ENCODE measurements around the gene ZFP64. TPM values are rescaled to one million over a fixed set of nuclear protein-coding genes. Genes with fewer than 3 reads are reported as not detected.
"Not testable (repeated sequence)": the region's sequence is repeated elsewhere in the genome, so short reads cannot be mapped to it uniquely, and the experiment has no call there.

The ZFP64 gene
- total and polyA plus RNA-seq, 7 donors = 2.5 to 6.5 (median 3.4) TPM

DNA sequence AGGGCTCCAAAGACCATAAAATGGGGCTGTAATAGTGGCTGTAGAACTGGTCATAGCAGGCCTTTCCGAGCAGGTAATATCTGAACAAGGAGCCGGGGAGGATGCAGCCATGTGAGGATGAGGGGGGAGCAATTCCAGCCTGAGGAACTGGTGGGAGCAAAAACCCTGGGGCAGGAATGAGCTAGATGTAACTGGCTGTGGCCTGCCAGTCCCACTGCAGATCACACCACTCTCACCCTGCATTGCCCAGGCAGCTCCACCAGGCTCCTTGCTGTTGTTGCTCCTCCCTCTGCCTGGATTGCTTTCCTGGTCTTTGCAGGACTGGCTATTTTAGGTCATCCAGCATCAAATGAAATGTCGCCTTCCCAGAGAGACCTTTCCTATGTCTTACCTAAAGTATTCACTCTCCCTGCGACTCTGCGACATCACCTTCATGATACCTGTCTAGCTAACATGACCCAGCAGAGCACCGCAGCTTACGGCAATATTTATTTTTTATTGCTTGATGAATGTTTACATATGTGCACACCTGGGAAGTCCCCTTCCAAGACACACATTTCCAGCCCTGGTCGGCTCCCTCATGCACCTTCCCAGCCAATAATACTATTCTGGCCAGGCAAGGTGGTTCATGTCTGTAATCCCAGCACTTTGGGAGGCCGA, 2.4 kb upstream of the ZFP64 start:
- TF ChIP-seq, protein P1, sequence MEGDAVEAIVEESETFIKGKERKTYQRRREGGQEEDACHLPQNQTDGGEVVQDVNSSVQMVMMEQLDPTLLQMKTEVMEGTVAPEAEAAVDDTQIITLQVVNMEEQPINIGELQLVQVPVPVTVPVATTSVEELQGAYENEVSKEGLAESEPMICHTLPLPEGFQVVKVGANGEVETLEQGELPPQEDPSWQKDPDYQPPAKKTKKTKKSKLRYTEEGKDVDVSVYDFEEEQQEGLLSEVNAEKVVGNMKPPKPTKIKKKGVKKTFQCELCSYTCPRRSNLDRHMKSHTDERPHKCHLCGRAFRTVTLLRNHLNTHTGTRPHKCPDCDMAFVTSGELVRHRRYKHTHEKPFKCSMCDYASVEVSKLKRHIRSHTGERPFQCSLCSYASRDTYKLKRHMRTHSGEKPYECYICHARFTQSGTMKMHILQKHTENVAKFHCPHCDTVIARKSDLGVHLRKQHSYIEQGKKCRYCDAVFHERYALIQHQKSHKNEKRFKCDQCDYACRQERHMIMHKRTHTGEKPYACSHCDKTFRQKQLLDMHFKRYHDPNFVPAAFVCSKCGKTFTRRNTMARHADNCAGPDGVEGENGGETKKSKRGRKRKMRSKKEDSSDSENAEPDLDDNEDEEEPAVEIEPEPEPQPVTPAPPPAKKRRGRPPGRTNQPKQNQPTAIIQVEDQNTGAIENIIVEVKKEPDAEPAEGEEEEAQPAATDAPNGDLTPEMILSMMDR (IDR thresholded peaks at IDR 0.05) = no peak
- DNase-seq (no peak), ATAC-seq (no peak)
- no peak overlapping the region for H3K27ac ChIP-seq
- H3K4me3 ChIP-seq = no peak overlapping the region
- 93 to 94% (median 93%) methylated on average over 9 of the region's 9 CpGs for WGBS, 3 donors
- H3K9me3 ChIP-seq = no peaks in the 10 kb centered on the region
- H3K36me3 ChIP-seq (ENCODE audit: insufficient read depth in 1 of 2, low read depth in 1 of 2) = no peaks in the 10 kb centered on the region
- no peaks in the 10 kb centered on the region for H3K27me3 ChIP-seq (ENCODE audit: insufficient read depth in 3 of 3, low read length in 2 of 3)
- intact Hi-C loops (cut with DNase I) = no loop called here
- peaks cover 6% of the 10 kb centered on the region for H3K4me1 ChIP-seq

DNA sequence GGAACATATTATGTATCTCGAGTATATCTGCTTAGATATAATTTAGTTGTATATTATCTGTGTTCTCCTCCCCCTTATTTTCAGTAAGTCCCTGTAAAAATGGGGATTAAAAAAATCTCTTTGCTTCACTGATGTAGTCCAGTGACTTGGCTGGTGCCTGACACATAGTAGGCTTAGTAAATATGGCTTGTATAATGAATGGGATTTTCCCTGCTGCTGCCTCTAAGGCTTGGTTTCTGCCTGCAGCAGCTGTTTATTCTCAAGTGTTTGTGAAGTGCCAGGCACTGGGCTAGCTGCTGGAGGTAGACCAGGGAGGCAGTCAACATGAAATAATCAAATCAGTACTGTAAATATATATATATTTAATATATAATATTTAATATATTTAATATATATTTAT, 1.6 kb upstream of the ZFP64 start:
- DNase-seq = no peak
- WGBS, 3 donors = 84 to 94% (median 86%) methylated on average over 1 of the region's 1 CpG
- no peaks in the 10 kb centered on the region for H3K27me3 ChIP-seq (ENCODE audit: insufficient read depth in 3 of 3, low read length in 2 of 3)
- H3K4me1 ChIP-seq = peaks cover 6% of the 10 kb centered on the region
- H3K9me3 ChIP-seq = no peaks in the 10 kb centered on the region
- TF ChIP-seq, protein P1 (IDR thresholded peaks at IDR 0.05) = no peak
- H3K4me3 ChIP-seq = no peak overlapping the region
- H3K27ac ChIP-seq = no peak overlapping the region
- intact Hi-C loops (cut with DNase I) = no loop called here
- no peak for ATAC-seq
- H3K36me3 ChIP-seq (ENCODE audit: insufficient read depth in 1 of 2, low read depth in 1 of 2) = no peaks in the 10 kb centered on the region

DNA sequence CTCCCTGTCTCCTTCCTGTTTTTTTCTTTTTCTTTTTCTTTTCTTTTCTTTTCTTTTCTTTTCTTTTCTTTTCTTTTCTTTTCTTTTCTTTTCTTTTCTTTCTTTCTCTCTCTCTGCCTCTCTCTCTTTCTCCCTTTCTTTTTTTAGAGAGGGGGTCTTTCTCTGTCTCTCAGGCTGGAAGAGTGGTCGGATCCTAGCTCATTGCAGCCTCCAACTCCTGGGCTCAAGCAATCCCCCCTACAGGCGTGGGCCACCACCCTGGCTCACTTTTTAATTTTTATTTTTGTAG, 1.1 kb upstream of the ZFP64 start:
- H3K9me3 ChIP-seq; H3K4me1 ChIP-seq; H3K36me3 ChIP-seq (ENCODE audit: insufficient read depth in 1 of 2, low read depth in 1 of 2); H3K27me3 ChIP-seq (ENCODE audit: insufficient read depth in 3 of 3, low read length in 2 of 3); intact Hi-C loops (cut with DNase I); ATAC-seq; DNase-seq: not testable (repeated sequence)
- Histone ChIP-seq H3K27ac (peak overlapping the region; percentile 75), H3K4me3 (peak overlapping the region; percentile 97)
- 91 to 95% (median 93%) methylated on average over 2 of the region's 2 CpGs for WGBS, 3 donors

DNA sequence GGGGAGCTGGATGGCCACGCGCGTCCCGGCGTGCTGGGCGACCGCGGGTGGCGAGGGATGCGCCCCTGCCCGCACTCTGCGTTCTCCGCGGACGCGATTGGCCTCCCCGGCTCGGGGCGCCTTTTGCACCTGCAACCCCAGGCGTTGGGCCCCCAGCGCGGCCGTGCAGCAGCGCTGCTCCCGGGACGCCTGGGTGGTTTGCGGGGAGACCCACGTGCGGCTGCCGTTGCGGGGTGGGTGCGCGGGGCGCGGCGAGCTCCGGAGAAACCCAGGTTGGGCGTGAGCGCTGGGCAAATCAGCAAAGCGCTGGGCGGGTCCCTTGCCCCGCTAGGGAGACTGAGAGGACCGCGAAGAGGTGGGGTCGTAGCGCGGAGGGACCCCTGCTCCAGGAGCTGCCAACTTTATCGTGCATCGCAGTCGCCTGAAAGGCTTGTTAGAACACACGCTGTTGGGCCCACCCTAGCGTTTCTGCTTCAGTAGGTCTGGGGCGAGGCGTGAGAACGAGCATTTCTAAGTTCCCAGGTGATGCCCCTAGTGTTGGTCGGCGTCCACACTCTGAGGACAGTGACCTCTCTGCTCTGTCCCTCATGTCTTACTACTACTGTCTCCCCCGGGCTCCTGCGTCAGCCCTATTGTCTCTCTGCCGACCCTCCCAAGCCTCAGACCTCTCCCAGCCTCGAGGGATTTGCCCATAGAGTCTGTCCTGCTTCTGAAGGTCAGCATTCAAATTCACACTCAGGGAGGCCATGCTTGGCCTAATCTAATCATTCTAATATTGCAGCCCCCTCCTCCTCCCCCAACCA, 538 bp upstream of the ZFP64 start:
- Histone ChIP-seq H3K4me3 (peak overlapping the region; percentile 97), H3K27ac (peak overlapping the region; percentile 75), H3K9me3 (no peaks in the 10 kb centered on the region), H3K27me3 (ENCODE audit: insufficient read depth in 3 of 3, low read length in 2 of 3) (no peaks in the 10 kb centered on the region), H3K36me3 (ENCODE audit: insufficient read depth in 1 of 2, low read depth in 1 of 2) (no peaks in the 10 kb centered on the region), H3K4me1 (peaks cover 6% of the 10 kb centered on the region)
- DNase-seq (peak; percentile 45 to 64), ATAC-seq (peak; percentile 51 to 77 (median 70))
- TF ChIP-seq, protein P1 (IDR thresholded peaks at IDR 0.05) = peak; percentile 8
- intact Hi-C loops (cut with DNase I) = no loop called here
- 0% methylated on average over 48 to 61 of the region's 61 CpGs for WGBS, 3 donors

DNA sequence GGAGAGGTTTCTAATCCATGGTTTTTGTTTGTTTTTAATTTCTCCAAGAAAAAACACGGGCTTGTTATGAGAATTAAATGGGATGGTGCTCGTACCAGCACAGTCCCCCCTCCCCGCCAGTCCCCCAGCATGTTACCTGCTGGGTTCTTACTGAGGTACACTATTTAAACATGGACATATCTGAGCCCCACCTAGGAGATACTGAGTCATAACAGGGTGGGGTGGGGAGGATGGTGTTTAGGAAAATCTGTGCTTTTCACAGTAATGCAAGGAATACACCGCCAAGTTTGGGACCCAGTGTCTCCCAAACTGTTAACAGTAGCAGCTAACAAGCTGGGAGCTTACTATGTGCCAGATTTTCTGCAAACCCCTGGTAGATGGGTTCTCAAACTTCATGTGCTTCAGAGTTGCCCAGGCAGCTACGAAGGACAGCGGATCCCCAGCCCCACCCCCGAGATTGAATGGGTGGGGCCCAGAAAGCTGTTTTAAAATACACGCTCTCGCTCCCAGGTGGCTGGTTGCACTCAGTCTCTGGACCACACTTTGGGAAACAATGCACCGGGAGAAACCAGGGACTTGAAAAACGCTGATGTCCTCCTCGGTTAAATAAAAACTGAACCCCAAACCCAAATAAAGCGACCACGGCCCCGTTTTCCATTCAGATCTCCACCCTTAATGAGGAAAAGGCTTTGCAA, 995 bp downstream of the ZFP64 start:
- H3K36me3 ChIP-seq (ENCODE audit: insufficient read depth in 1 of 2, low read depth in 1 of 2) = peaks cover 4 to 15% of the 10 kb centered on the region in 2 donors
- H3K27me3 ChIP-seq (ENCODE audit: insufficient read depth in 3 of 3, low read length in 2 of 3) = no peaks in the 10 kb centered on the region
- DNase-seq (no peak), ATAC-seq (peak in 1 of 4 donors; percentile 43)
- H3K27ac ChIP-seq = peak overlapping the region; percentile 75
- intact Hi-C loops (cut with DNase I) = no loop called here
- H3K4me3 ChIP-seq = peak overlapping the region; percentile 97
- peaks cover 6% of the 10 kb centered on the region for H3K4me1 ChIP-seq
- no peaks in the 10 kb centered on the region for H3K9me3 ChIP-seq
- TF ChIP-seq, protein P1 (IDR thresholded peaks at IDR 0.05) = no peak
- WGBS, 3 donors = 13 to 15% (median 14%) methylated on average over 15 of the region's 15 CpGs

All from psoas muscle (tissue), 8 donors.